OCI-LY7 (cell line): ENCODE measurements around the gene SNRK. TPM values are rescaled to one million over a fixed set of nuclear protein-coding genes. Genes with fewer than 3 reads are reported as not detected.

Experiments used
- Bru-seq: library from RNA; stranded (reverse); fragments of 400-500 nt; gene quantifications from one replicate; lab custom pipeline; 2021; lab: Mats Ljungman, UMichigan
- BruChase-seq, 2 experiments: library from RNA; stranded (reverse); fragments of 400-500 nt; gene quantifications; one replicate each; lab custom pipeline; 2021; lab: Mats Ljungman, UMichigan
- BruUV-seq: library from RNA; stranded (reverse); fragments of 400-500 nt; replicated peaks from 2 replicates; lab custom pipeline; 2021; lab: Mats Ljungman, UMichigan
- CTCF ChIA-PET: fragments of 300-600 bp; sonication (Branson Sonifier 250); formaldehyde crosslinking; loops from one replicate; lab custom pipeline; 2022; ENCODE audit warnings: antibody characterized with exemption; ENCODE audit not compliant: unreplicated experiment; lab: Charles Lee
- POLR2A ChIA-PET: fragments of 300-600 bp; sonication (Branson Sonifier 250); formaldehyde crosslinking; loops from one replicate; lab custom pipeline; 2022; ENCODE audit warnings: antibody characterized with exemption; lab: Charles Lee
- DNase-seq: peaks from one replicate; pipeline ENCODE4 v3.0.0-alpha.2; 2015; ENCODE audit warnings: low spot score
- H2AFZ ChIP-seq: fragments of 200-600 bp; sonication (generic), shearing (Covaris generic); 2 replicates; pipeline ENCODE4 v1.6.1; 2014; ENCODE audit warnings: mild to moderate bottlenecking, antibody characterized with exemption, low read length, moderate library complexity
- H3K27ac ChIP-seq: fragments of 200-600 bp; sonication (generic); 2 replicates; pipeline ENCODE4 v1.5.1; 2014; ENCODE audit warnings: mixed run types, low read depth, mild to moderate bottlenecking, moderate library complexity, low read length, inconsistent platforms; ENCODE audit not compliant: poor library complexity, severe bottlenecking
- H3K36me3 ChIP-seq: fragments of 200-600 bp; sonication (generic); 2 replicates; pipeline ENCODE4 v1.6.1; 2014; ENCODE audit warnings: mild to moderate bottlenecking, antibody characterized with exemption, low read length, moderate library complexity, mixed read lengths; ENCODE audit not compliant: insufficient read depth
- H3K4me1 ChIP-seq: fragments of 200-600 bp; sonication (generic); 2 replicates; pipeline ENCODE4 v1.5.1; 2014; ENCODE audit warnings: mild to moderate bottlenecking, low read length; ENCODE audit not compliant: insufficient read depth, poor library complexity, severe bottlenecking
- H3K4me2 ChIP-seq: fragments of 200-600 bp; sonication (generic); 2 replicates; pipeline ENCODE4 v1.6.1; 2014; ENCODE audit warnings: mild to moderate bottlenecking, low read length
- H3K4me3 ChIP-seq: fragments of 200-600 bp; sonication (generic); 2 replicates; pipeline ENCODE4 v1.5.1; 2014; ENCODE audit warnings: mild to moderate bottlenecking, low read depth, low read length; ENCODE audit not compliant: poor library complexity, severe bottlenecking
- H3K79me2 ChIP-seq: fragments of 200-600 bp; sonication (generic); 2 replicates; pipeline ENCODE4 v1.6.1; 2016; ENCODE audit warnings: low read depth, mild to moderate bottlenecking, low read length, moderate library complexity, mixed read lengths; ENCODE audit not compliant: insufficient read depth
- H3K9me2 ChIP-seq: fragments of 200-600 bp; sonication (generic); 2 replicates; pipeline ENCODE4 v1.6.1; 2016; ENCODE audit warnings: mild to moderate bottlenecking, low read length, mixed read lengths; ENCODE audit not compliant: insufficient read depth
- H3K9me3 ChIP-seq: fragments of 200-600 bp; sonication (generic); 2 replicates; pipeline ENCODE4 v1.6.1; 2014; ENCODE audit warnings: mild to moderate bottlenecking, mixed run types, low read length, mixed read lengths
- H4K20me1 ChIP-seq: fragments of 200-600 bp; sonication (generic); 2 replicates; pipeline ENCODE4 v1.6.1; 2014; ENCODE audit warnings: mild to moderate bottlenecking, antibody characterized with exemption, low read length, moderate library complexity, mixed read lengths; ENCODE audit not compliant: insufficient read depth
- EZH2phosphoT487 ChIP-seq: fragments of 200-600 bp; sonication (generic); IDR thresholded peaks from 2 replicates; pipeline ENCODE4 v1.6.1; 2018; ENCODE audit warnings: low read depth, borderline replicate concordance, mild to moderate bottlenecking, mixed run types, antibody characterized with exemption, low read length, moderate library complexity, mixed read lengths
- intact Hi-C: fragments of 100-400 bp; cut with micrococcal nuclease; formaldehyde crosslinking; loops from one replicate; pipeline ENCODE4 v1.10.0; 2022; ENCODE audit not compliant: unreplicated experiment
- long read RNA-seq: library from polyadenylated mRNA; stranded (forward); transcript quantifications from one replicate; pipeline ENCODE4 v2.0.0, GENCODE V29; 2022
- total RNA-seq, 2 experiments: library from RNA; depleted of rRNA in 1 of 2; stranded (reverse); fragments of >200 nt in 1 of 2; shearing (Covaris generic) in 1 of 2; gene quantifications; 2 replicates each; pipeline ENCODE4 v1.2.3, GENCODE V29; 2014 to 2022
- TF ChIP-seq, protein P1 (sequence below): fragments of 200-600 bp; sonication (generic); conservative IDR thresholded peaks from 2 replicates; pipeline ENCODE4 v1.5.1; 2014; ENCODE audit warnings: mild to moderate bottlenecking, antibody characterized with exemption, low read length, moderate library complexity, mixed read lengths

SNRK gene, protein sequence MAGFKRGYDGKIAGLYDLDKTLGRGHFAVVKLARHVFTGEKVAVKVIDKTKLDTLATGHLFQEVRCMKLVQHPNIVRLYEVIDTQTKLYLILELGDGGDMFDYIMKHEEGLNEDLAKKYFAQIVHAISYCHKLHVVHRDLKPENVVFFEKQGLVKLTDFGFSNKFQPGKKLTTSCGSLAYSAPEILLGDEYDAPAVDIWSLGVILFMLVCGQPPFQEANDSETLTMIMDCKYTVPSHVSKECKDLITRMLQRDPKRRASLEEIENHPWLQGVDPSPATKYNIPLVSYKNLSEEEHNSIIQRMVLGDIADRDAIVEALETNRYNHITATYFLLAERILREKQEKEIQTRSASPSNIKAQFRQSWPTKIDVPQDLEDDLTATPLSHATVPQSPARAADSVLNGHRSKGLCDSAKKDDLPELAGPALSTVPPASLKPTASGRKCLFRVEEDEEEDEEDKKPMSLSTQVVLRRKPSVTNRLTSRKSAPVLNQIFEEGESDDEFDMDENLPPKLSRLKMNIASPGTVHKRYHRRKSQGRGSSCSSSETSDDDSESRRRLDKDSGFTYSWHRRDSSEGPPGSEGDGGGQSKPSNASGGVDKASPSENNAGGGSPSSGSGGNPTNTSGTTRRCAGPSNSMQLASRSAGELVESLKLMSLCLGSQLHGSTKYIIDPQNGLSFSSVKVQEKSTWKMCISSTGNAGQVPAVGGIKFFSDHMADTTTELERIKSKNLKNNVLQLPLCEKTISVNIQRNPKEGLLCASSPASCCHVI
- total RNA-seq (2014; rRNA removed; shearing (Covaris generic)) (13.2 and 15.5 TPM in 2 replicates), total RNA-seq (2022) (15.5 and 16.3 TPM in 2 replicates), Bru-seq, nascent RNA (percentile 80 among the genes with signal in this experiment), BruChase-seq, experiment 1, labeled RNA remaining after a 6-hour chase (percentile 62 among the genes with signal in this experiment), BruChase-seq, experiment 2, labeled RNA remaining after a 2-hour chase (percentile 69 among the genes with signal in this experiment)
- long read RNA-seq, full-length matches to known transcripts = 8 of 18 reads
- long read RNA-seq, partial matches to known transcripts = 2 of 18 reads
- long read RNA-seq, other reads (novel, unspliced or antisense) = 8 of 18 reads

DNA sequence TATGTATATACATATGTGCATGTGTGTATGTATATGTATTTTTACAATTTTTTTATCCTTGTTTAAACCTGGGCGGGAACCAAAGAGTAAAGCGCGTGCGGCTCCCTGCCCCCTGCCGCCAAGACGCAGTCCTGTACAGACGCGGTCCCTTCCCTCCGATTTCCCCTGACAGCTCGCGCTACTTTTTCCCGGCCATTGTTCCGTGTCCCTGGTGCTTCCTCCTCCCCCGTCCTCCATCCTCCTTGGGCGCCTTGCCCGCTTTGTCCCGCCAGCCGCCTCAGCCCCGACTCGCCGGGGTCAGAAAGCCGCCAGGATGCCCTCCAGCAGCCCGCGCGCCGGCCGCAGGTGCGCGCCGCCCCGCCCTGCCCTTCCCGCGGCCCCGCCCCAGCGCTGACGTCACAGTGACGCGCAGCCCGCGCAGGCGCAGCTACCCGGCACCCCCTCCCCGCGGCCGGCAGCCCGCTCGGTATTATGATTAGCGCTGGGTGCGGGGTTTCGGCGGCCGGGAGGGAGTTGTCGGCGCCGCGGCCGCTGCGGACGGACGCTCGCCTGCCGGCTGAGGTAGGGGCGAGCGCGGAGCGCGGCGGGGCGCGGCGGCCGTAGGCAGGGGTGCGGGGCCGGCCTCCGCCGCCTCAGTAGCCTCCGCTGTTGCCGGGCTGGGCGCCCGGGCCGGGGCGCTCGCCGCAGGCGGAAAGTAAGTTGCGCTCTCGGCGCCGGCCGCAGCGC lies at the start of gene SNRK:
Gene SNRK (plus strand): TSS at position 426 of the 726 bp plus-strand sequence. CDS start 16,664 bp downstream, outside the sequence.
- Histone ChIP-seq H3K9me2 (no peaks in the 10 kb centered on the region), H3K79me2 (peaks cover 24% of the 10 kb centered on the region), H3K36me3 (peaks cover 8% of the 10 kb centered on the region; the same call in 1 of the 2 replicates), H3K27ac (no peak within 1 kb of the TSS), H4K20me1 (peaks cover 23% of the 10 kb centered on the region), H2AFZ (peak within 1 kb of the TSS; percentile 53), H3K4me3 (peak within 1 kb of the TSS; percentile 73), H3K4me2 (peak within 1 kb of the TSS; percentile 89), H3K4me1 (peaks cover 33% of the 10 kb centered on the region), H3K9me3 (no peaks in the 10 kb centered on the region)
- no peak for TF ChIP-seq EZH2phosphoT487
- TF ChIP-seq, protein P1, sequence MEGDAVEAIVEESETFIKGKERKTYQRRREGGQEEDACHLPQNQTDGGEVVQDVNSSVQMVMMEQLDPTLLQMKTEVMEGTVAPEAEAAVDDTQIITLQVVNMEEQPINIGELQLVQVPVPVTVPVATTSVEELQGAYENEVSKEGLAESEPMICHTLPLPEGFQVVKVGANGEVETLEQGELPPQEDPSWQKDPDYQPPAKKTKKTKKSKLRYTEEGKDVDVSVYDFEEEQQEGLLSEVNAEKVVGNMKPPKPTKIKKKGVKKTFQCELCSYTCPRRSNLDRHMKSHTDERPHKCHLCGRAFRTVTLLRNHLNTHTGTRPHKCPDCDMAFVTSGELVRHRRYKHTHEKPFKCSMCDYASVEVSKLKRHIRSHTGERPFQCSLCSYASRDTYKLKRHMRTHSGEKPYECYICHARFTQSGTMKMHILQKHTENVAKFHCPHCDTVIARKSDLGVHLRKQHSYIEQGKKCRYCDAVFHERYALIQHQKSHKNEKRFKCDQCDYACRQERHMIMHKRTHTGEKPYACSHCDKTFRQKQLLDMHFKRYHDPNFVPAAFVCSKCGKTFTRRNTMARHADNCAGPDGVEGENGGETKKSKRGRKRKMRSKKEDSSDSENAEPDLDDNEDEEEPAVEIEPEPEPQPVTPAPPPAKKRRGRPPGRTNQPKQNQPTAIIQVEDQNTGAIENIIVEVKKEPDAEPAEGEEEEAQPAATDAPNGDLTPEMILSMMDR = peak; percentile 36; the same call in 1 of the 2 replicates
- POLR2A ChIA-PET = interaction anchor here (0.5 to 1.5 kb wide), 3 partner anchors 10 to 850 kb away, joined by 3 to 7 read pairs (median 3); no protein-coding TSS in a partner anchor
- CTCF ChIA-PET = no interaction called here
- DNase-seq = peak; percentile 85
- intact Hi-C loops = loop anchor here (2.0 kb wide), 1 partner anchor 39 kb away; no protein-coding TSS in a partner anchor
- no TSS peak for BruUV-seq

GRCh38 chr3:43238801-43239200 lies 47.5 kb upstream of the SNRK start:
- H3K4me1 ChIP-seq = no peaks in the 10 kb centered on the region
- ChIA-PET CTCF (no interaction called here), POLR2A (interaction anchor here (0.7 to 1.1 kb wide), 2 partner anchors 8 to 18 kb away, joined by 3 read pairs; no protein-coding TSS in a partner anchor)
- H3K27ac ChIP-seq = no peak overlapping the region
- H3K4me3 ChIP-seq = no peak overlapping the region
- H3K36me3 ChIP-seq = no peaks in the 10 kb centered on the region
- H3K9me2 ChIP-seq = no peaks in the 10 kb centered on the region
- no peak for DNase-seq
- H3K9me3 ChIP-seq = no peaks in the 10 kb centered on the region
- H2AFZ ChIP-seq = no peak overlapping the region
- H3K79me2 ChIP-seq = no peaks in the 10 kb centered on the region
- intact Hi-C loops = no loop called here
- H4K20me1 ChIP-seq = no peaks in the 10 kb centered on the region
- no peak for TF ChIP-seq EZH2phosphoT487
- TF ChIP-seq, protein P1 = no peak
- no TSS peak for BruUV-seq
- H3K4me2 ChIP-seq = no peak overlapping the region
